A673 (cell line): ENCODE data around the gene USP10.

ENCODE experiments used
- EZH2 ChIP-seq: fragments of 200-600 bp; sonication (generic); IDR thresholded peaks from 2 replicates; pipeline ENCODE4 v1.6.1; 2017; ENCODE audit warnings: borderline replicate concordance, low read depth, mild to moderate bottlenecking, mixed read lengths, antibody characterized with exemption, low read length; ENCODE audit not compliant: poor library complexity, severe bottlenecking
- TF ChIP-seq, protein P1 (sequence below): fragments of 300-800, 200-600 bp; sonication (generic); conservative IDR thresholded peaks from 2 replicates; pipeline ENCODE4 v1.5.1; 2017; ENCODE audit warnings: low read depth, mild to moderate bottlenecking, antibody characterized with exemption, low read length, moderate library complexity, mixed read lengths

DNA sequence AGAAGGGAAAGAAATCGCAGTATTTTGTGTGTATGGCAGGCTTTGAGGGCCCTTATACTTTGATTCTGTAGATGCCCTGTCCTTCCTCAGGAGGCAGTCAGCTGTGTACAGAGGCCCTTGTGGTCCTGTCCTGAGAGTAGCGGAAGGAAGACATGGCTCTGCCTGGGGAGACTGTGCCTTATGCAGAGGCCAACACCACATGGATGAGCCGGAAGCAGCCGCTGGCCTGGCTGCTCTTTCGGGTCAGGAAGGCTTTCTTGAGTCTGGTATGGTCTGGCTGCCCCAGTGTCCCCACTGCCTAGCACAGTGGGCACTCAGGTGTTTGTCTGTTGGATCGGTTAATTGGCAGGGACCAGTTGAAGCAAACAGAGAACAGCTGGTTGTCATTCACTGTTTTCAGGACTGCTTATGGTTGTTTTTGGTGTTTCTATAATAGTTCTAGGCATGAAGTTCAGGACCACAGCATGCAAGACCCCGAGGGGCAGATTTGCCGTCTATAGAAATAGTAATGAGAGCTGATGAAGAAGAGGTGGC is 12.4 kb downstream of the USP10 start:
- TF ChIP-seq, protein P1, sequence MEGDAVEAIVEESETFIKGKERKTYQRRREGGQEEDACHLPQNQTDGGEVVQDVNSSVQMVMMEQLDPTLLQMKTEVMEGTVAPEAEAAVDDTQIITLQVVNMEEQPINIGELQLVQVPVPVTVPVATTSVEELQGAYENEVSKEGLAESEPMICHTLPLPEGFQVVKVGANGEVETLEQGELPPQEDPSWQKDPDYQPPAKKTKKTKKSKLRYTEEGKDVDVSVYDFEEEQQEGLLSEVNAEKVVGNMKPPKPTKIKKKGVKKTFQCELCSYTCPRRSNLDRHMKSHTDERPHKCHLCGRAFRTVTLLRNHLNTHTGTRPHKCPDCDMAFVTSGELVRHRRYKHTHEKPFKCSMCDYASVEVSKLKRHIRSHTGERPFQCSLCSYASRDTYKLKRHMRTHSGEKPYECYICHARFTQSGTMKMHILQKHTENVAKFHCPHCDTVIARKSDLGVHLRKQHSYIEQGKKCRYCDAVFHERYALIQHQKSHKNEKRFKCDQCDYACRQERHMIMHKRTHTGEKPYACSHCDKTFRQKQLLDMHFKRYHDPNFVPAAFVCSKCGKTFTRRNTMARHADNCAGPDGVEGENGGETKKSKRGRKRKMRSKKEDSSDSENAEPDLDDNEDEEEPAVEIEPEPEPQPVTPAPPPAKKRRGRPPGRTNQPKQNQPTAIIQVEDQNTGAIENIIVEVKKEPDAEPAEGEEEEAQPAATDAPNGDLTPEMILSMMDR, result no peak
- TF ChIP-seq EZH2, result no peak
